A204.1 (cell line): Measurements from ENCODE around the gene CDH6.
A peak's percentile ranks its signal among the peaks of the same experiment; 100 is the strongest.

ENCODE experiments used
- FAIRE-seq: peaks from 2 replicates; lab custom pipeline; 2012; peaks lifted over from hg19 to GRCh38; lab: Jason Lieb, UNC

The CDH6 gene

DNA sequence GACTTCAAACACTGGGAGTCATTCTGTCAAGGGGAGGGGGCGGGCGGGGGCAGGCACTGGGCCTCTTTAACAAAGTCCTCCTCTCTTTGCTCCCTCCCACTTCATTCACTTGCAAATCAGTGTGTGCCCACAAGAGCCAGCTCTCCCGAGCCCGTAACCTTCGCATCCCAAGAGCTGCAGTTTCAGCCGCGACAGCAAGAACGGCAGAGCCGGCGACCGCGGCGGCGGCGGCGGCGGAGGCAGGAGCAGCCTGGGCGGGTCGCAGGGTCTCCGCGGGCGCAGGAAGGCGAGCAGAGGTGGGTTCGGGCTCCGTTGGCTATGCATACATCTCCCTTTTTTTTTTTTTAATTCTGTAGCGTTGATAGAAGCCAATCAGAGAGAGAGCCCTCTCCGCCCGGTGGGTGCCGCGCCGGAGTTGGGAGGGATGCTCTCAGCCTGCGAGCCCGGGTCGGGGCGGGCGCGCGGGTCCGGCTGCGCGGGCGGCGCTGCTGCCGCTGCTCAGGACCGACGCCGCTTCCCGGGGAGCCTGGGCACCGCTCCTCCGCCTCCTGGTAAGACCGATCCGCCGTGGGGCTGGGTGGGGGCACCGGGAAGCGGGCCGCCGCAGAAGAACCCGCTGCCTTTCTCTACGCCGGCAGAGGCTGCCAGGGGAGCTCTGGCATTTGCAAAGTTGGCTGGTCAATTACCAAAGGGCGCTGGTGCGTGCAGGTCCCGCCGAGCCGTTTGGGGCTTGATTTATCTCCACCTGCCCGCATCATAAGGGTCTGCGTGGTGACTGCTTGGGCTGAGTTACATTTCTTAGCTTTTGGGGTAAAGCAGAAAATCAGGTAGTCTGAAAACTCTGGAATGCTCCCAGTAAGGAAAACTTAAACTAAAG is at the start of gene CDH6:
Gene CDH6 (plus strand): TSS at position 96 of the 877 bp plus-strand sequence. CDS start 73,788 bp downstream, outside the sequence.
- no peak for FAIRE-seq

GRCh38 chr5:31144364-31144763 is 49.1 kb upstream of the CDH6 start:
- FAIRE-seq, result no peak

DNA sequence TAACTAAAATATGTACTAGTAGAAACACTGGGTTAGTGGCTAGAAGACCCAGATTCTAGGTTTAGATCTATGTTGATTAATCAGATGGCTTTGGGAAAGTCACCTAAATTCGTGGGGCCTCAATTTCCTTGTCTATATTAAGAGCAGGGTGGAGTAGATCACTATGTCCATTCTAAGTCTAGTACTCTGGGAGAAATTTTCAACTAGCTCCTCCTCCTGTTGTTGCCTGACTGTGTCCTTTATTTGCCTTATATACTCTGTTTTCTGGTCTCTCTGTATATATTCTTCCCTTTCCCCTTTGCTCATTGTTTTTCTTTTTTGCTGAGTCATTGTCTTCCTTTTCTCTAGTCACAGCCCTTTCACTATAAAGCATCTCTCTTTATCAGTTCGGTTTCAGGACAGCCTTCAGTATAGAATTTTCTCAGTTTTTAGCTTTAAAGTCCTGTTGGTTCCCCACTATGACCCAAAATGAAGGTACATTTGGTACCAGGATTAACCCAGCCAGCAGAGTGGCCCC is 44.5 kb upstream of the CDH6 start:
- FAIRE-seq, result no peak

DNA sequence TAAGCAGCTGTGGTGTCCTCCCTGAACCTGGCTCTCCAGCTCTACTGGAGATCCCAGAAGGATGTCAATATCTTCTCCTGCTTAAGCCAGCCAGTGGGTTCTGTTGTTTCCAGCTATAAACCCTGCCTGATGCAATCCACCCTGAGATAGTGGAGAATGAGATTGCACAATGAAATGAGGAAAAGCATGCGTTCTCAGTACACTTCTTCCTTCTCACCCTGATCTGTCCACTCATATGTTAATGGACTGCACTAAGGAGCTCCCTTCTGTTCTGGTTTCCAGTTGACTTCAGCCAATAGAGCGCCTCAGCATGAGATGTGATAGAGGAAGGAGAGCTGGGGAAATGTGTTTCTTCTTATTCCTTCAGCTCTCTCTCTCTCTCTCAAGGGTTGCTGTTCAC is 40.0 kb upstream of the CDH6 start:
- FAIRE-seq, result no peak

GRCh38 chr5:31156631-31157160 is 36.8 kb upstream of the CDH6 start:
- no peak for FAIRE-seq

DNA sequence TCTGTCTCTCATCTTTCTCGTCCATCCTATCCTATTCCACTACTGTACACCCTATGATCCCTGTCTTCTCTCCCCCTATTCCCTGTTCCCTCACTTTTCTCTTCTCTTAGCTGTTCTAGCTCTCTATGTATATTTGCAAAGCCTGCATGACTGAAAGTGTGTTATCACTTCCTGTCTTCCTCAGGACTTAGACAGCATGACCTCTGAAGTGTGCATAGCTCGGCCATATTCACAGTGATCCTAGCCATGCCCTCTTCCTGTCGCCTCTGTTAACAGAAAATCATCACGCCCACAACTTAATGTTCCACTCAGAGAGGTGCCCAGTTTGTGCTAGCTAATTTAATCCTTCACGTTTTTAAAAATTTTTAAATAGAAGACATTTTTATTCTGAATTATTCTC is 35.8 kb upstream of the CDH6 start:
- FAIRE-seq, result no peak

- no peak for FAIRE-seq
Observed at GRCh38 chr5:31158686-31159085, 34.8 kb upstream of the CDH6 start.

- FAIRE-seq, result no peak
Observed at GRCh38 chr5:31161781-31162181, 31.7 kb upstream of the CDH6 start.

- no peak for FAIRE-seq
Observed at GRCh38 chr5:31165729-31166128, 27.8 kb upstream of the CDH6 start.

- FAIRE-seq, result no peak
Observed at GRCh38 chr5:31169379-31169778, 24.1 kb upstream of the CDH6 start.

GRCh38 chr5:31172881-31173280 is 20.6 kb upstream of the CDH6 start:
- no peak for FAIRE-seq

- FAIRE-seq, result no peak
Observed at GRCh38 chr5:31173614-31174013, 19.9 kb upstream of the CDH6 start.

DNA sequence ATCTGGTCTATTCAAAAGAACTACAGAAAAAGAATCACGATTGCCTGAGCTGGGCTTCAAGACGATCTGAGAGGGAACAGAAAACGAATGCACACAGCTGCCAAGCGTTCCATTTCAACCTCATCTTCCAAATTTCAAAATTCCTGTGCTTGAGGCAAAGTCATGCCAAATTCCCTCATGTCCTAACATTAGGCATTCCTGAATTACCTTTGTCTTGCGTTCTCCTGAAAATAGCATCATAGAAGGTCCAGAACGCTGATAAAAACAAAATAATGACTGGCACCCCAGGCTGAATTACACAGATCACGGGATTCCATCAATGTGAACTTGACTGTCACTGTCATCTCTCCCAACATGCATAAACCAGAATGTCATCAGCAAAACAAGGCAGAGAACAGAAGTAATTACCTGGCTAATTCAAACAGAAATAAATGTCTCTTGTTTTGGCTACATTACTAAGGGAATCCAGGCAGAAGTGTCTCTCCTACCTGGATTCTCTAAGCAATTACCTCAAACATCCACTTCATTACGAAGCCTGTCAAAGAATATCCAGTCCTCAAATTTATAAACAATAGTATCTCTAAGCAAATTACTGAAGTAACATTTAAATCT is 12.0 kb upstream of the CDH6 start:
- no peak for FAIRE-seq

DNA sequence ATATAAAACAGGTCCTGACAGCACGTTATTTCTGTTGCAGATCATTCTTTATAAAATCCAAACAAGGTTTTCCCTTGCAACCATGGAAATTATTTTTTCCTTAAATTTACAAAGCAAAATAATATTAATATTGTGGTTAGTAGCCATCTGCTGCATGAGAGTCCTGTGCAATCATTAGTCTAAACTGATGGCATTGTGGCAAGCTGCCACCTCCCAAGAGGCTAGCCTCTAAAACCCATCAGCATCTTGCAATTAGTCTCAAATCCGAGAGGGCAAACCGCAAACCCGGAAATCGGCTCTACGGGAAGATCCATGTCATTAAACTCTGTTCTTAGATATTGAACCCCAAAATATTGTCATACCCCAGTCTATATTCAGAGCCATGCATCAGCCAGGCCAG is 11.3 kb upstream of the CDH6 start:
- no peak for FAIRE-seq

DNA sequence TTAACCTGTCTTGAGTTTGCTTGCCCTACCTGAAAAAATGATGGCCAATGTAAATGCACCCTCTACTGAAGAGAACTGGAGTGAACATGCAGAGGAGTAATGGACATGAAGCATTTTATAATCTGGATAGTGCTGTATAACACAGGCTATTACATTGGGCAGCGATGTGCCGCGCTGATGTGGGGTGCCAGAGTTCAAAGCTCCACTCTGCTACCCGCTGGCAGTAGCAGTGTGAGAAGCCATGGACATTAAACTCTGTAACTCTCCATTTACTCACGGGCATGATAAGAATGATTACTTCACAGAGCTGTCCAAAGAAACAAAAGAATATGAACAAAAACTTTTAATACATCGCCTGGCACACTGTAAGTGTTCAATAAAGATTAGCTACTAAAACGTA is 7.5 kb upstream of the CDH6 start:
- FAIRE-seq, result no peak

GRCh38 chr5:31186672-31187267 is 6.7 kb upstream of the CDH6 start:
- peak; percentile 65 for FAIRE-seq

DNA sequence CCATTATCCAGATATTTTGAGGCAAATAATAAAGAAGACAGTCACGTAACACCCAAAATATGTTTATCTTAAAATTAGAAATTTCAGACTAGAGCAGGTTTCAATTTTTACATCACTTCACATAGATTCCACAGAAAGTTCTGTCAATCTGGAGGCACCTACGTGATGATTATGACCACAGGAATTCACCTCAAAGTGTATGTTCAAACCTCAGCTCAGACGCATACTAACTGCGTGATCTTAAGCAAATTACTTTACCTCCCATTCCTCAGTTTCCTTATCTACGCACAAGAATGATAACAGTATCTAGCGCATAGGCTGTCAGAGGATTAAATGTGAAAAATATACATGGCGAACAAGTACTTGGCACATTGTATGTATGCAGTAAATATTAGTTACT is 5.9 kb upstream of the CDH6 start:
- no peak for FAIRE-seq

- no peak for FAIRE-seq
Observed at GRCh38 chr5:31192442-31192841, 1.0 kb upstream of the CDH6 start.

DNA sequence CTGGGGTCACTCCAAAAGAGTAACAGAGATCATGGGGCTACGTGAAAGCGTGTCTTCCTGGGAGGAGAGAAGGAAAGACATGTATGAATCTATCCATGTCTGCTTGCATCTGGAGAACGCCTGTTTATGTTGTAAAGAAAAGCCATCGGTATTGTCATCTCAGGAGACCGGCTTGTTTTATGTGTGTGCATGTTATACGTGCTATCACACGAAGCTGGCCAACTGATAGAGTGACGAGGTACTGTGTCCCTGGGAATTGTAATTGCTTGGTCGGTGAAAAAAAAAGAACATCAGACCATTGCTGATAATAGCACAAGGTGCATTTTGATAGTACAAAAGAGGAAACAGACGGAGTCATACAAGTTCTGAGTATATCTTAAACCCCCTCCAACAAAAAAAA is 370 bp upstream of the CDH6 start:
- FAIRE-seq, result no peak

- no peak for FAIRE-seq
Observed at GRCh38 chr5:31194468-31194813, 955 bp downstream of the CDH6 start.

- FAIRE-seq, result no peak
Observed at GRCh38 chr5:31194892-31195555, 1.5 kb downstream of the CDH6 start.

- FAIRE-seq, result no peak
Observed at GRCh38 chr5:31196309-31196708, 2.8 kb downstream of the CDH6 start.

- FAIRE-seq, result no peak
Observed at GRCh38 chr5:31197183-31197582, 3.7 kb downstream of the CDH6 start.
